Common myeloid progenitor, CD34-positive (primary cell): ENCODE measurements around the gene PHAX.
"Not testable (repeated sequence)": the region's sequence is repeated elsewhere in the genome, so short reads cannot be mapped to it uniquely, and the experiment has no call there.

Experiments
- CTCF ChIA-PET: fragments of 350-600 bp; sonication (Branson Sonifier 250); formaldehyde crosslinking; loops from one replicate; lab custom pipeline; 2021; ENCODE audit warnings: antibody characterized with exemption; lab: Charles Lee
- POLR2A ChIA-PET: fragments of 350-600 bp; sonication (Branson Sonifier 250); formaldehyde crosslinking; loops from one replicate; lab custom pipeline; 2021; ENCODE audit warnings: antibody characterized with exemption; lab: Charles Lee
- DNase-seq, 3 donors: peaks; one replicate each; pipeline versions ENCODE4 v3.0.0 to v3.0.0-alpha.2; 2013
- H3K27ac ChIP-seq, 2 experiments: 1 replicate in 1 of 2; 2 replicates in 1 of 2; pipeline ENCODE4 v1.7.0; 2013; ENCODE audit warnings: inconsistent platforms in 2 of 2, low read length in 2 of 2, mild to moderate bottlenecking in 2 of 2, low read depth in 1 of 2, moderate library complexity in 1 of 2; ENCODE audit not compliant: severe bottlenecking in 2 of 2, insufficient read depth in 1 of 2, poor library complexity in 1 of 2
- H3K27me3 ChIP-seq, 5 experiments: replicated peaks in 2 of 5; 1 replicate in 3 of 5; 2 replicates in 2 of 5; pipeline versions ENCODE4 v1.6.1 to v1.7.0; 2013; ENCODE audit warnings: low read length in 4 of 5, mild to moderate bottlenecking in 2 of 5, moderate library complexity in 2 of 5, inconsistent platforms in 1 of 5; ENCODE audit not compliant: insufficient read depth in 5 of 5, control insufficient read depth in 4 of 5
- H3K36me3 ChIP-seq, 4 experiments: 1 replicate in 2 of 4; 2 replicates in 2 of 4; pipeline versions ENCODE4 v1.6.1 to v1.7.0; 2013; ENCODE audit warnings: low read length in 3 of 4, control low read depth in 1 of 4, mild to moderate bottlenecking in 1 of 4; ENCODE audit not compliant: control insufficient read depth in 4 of 4, insufficient read depth in 4 of 4
- H3K4me1 ChIP-seq, 4 experiments: 1 replicate in 3 of 4; 2 replicates in 1 of 4; pipeline versions ENCODE4 v1.6.1 to v1.7.1; 2013; ENCODE audit warnings: low read length in 3 of 4, mild to moderate bottlenecking in 3 of 4, control low read depth in 1 of 4, inconsistent platforms in 1 of 4, moderate library complexity in 1 of 4; ENCODE audit not compliant: control insufficient read depth in 4 of 4, insufficient read depth in 4 of 4; ENCODE audit errors: control extremely low read depth in 1 of 4
- H3K4me3 ChIP-seq, 7 experiments: 1 replicate in 4 of 7; 2 replicates in 3 of 7; pipeline versions ENCODE4 v1.5.1 to v1.7.0; 2013; ENCODE audit warnings: mild to moderate bottlenecking in 7 of 7, low read length in 6 of 7, moderate library complexity in 6 of 7, inconsistent platforms in 2 of 7, low read depth in 2 of 7, control low read depth in 1 of 7; ENCODE audit not compliant: insufficient read depth in 4 of 7, control insufficient read depth in 1 of 7; ENCODE audit errors: extremely low read depth in 1 of 7
- H3K9me3 ChIP-seq, 5 experiments: 1 replicate in 4 of 5; 2 replicates in 1 of 5; pipeline versions ENCODE4 v1.6.1 to v1.7.1; 2013; ENCODE audit warnings: low read length in 4 of 5, mild to moderate bottlenecking in 2 of 5, inconsistent platforms in 1 of 5, low read depth in 1 of 5, moderate library complexity in 1 of 5; ENCODE audit not compliant: control insufficient read depth in 4 of 5, insufficient read depth in 2 of 5; ENCODE audit errors: control extremely low read depth in 1 of 5
- WGBS: methylation state at CpG from one replicate; pipeline ENCODE4 v1.1.5; 2013; ENCODE audit not compliant: insufficient coverage; 5-methylcytosine and 5-hydroxymethylcytosine counted together

The PHAX gene

GRCh38 chr5:126594748-126595485 lies 5.8 kb upstream of the PHAX start, which contains the start of gene ALDH7A1:
TSS of gene ALDH7A1 (minus strand) at chr5:126595219. CDS start at chr5:126595198, 21 bp downstream.
- no peaks in the 10 kb centered on the region for H3K36me3 ChIP-seq
- no peaks in the 10 kb centered on the region for H3K27me3 ChIP-seq
- H3K27ac ChIP-seq, result no peak within 1 kb of the TSS
- ChIA-PET POLR2A (no interaction called here), CTCF (interaction anchor here (0.6 to 1.2 kb wide), 5 partner anchors 54 to 241 kb away, joined by 3 to 4 read pairs (median 3); no protein-coding TSS in a partner anchor)
- peaks cover 3 to 10% (median 6%) of the 10 kb centered on the region in 4 experiments for H3K4me1 ChIP-seq
- under 1% methylated on average over 30 of the region's 44 CpGs for WGBS
- H3K4me3 ChIP-seq, result peak within 1 kb of the TSS; percentile 65 to 88 (median 83)
- H3K9me3 ChIP-seq, result no peaks in the 10 kb centered on the region
- DNase-seq, result peak; percentile 71 to 83 (median 73)

- CTCF ChIA-PET, result interaction anchor here (0.6 to 1.1 kb wide), 4 partner anchors 10 to 234 kb away, joined by 3 to 4 read pairs (median 4); no protein-coding TSS in a partner anchor
- WGBS, result 66% methylated on average over 15 of the region's 22 CpGs
- no peak for DNase-seq
- Histone ChIP-seq H3K36me3 (no peaks in the 10 kb centered on the region), H3K9me3 (no peaks in the 10 kb centered on the region), H3K27ac (no peak overlapping the region), H3K4me1 (peaks cover 3 to 12% (median 6%) of the 10 kb centered on the region in 4 experiments), H3K27me3 (no peaks in the 10 kb centered on the region), H3K4me3 (peak overlapping the region; percentile 65 to 88 (median 83))
- POLR2A ChIA-PET, result no interaction called here
Measured at GRCh38 chr5:126595486-126596083, 5.2 kb upstream of the PHAX start.

GRCh38 chr5:126597156-126597555 lies 3.6 kb upstream of the PHAX start:
- 100% methylated on average over 1 of the region's 4 CpGs for WGBS
- H3K9me3 ChIP-seq, result no peaks in the 10 kb centered on the region
- no peak overlapping the region for H3K27ac ChIP-seq
- no peak overlapping the region for H3K4me3 ChIP-seq
- peaks cover 3 to 20% (median 15%) of the 10 kb centered on the region in 4 experiments for H3K4me1 ChIP-seq
- no peaks in the 10 kb centered on the region for H3K36me3 ChIP-seq
- ChIA-PET CTCF (no interaction called here), POLR2A (no interaction called here)
- H3K27me3 ChIP-seq, result no peaks in the 10 kb centered on the region
- DNase-seq, result no peak

- peaks cover 0 to 15% (median 8%) of the 10 kb centered on the region in 4 experiments for H3K36me3 ChIP-seq
- no peak overlapping the region for H3K27ac ChIP-seq
- H3K9me3 ChIP-seq, result no peaks in the 10 kb centered on the region
- 97% methylated on average over 4 of the region's 7 CpGs for WGBS
- CTCF ChIA-PET, result interaction anchor here (1.4 kb wide), 1 partner anchor 52 kb away, joined by 4 read pairs; no protein-coding TSS in a partner anchor
- DNase-seq, result no peak
- H3K4me3 ChIP-seq, result no peak overlapping the region
- POLR2A ChIA-PET, result no interaction called here
- no peaks in the 10 kb centered on the region for H3K27me3 ChIP-seq
- H3K4me1 ChIP-seq, result peaks cover 0 to 21% (median 13%) of the 10 kb centered on the region in 4 experiments
Measured at GRCh38 chr5:126599499-126599898, 1.2 kb upstream of the PHAX start.

- POLR2A ChIA-PET, DNase-seq: not testable (repeated sequence)
Measured at GRCh38 chr5:126599971-126600630, 646 bp upstream of the PHAX start.

GRCh38 chr5:126603402-126603991 lies 2.8 kb downstream of the PHAX start:
- peaks cover 0 to 16% (median 12%) of the 10 kb centered on the region in 4 experiments for H3K4me1 ChIP-seq
- no peak overlapping the region for H3K4me3 ChIP-seq
- DNase-seq, result no peak
- H3K9me3 ChIP-seq, result no peaks in the 10 kb centered on the region
- 98% methylated on average over 5 of the region's 6 CpGs for WGBS
- H3K27me3 ChIP-seq, result no peaks in the 10 kb centered on the region
- ChIA-PET POLR2A (no interaction called here), CTCF (interaction anchor here (0.6 kb wide), 1 partner anchor 201 kb away, joined by 4 read pairs; no protein-coding TSS in a partner anchor)
- peaks cover 6 to 32% (median 18%) of the 10 kb centered on the region in 4 experiments for H3K36me3 ChIP-seq
- H3K27ac ChIP-seq, result no peak overlapping the region

More at GRCh38 chr5:126599971-126600630, 646 bp upstream of the PHAX start:
- CTCF ChIA-PET, result interaction anchor here (1.2 to 1.5 kb wide), 6 partner anchors 8 to 261 kb away, joined by 3 to 8 read pairs (median 4); no protein-coding TSS in a partner anchor
- not testable (repeated sequence) for H3K27ac ChIP-seq, H3K27me3 ChIP-seq, H3K9me3 ChIP-seq
- Histone ChIP-seq H3K36me3 (peaks cover 1 to 17% (median 10%) of the 10 kb centered on the region in 4 experiments), H3K4me1 (peaks cover 0 to 16% (median 13%) of the 10 kb centered on the region in 4 experiments), H3K4me3 (peak overlapping the region in 6 of 7 experiments; percentile 75 to 100 (median 94))
- WGBS, result 83% methylated on average over 13 of the region's 15 CpGs
